ENCODE measurements around the gene MTMR11. TPM values are rescaled to one million over a fixed set of nuclear protein-coding genes. Genes with fewer than 3 reads are reported as not detected.

MTMR11 gene
- total and polyA plus RNA-seq, 2 experiments from 2014 or later, result 2.4 to 3.6 TPM

GRCh38 chr1:149916193-149916897 lies 20.3 kb downstream of the MTMR11 start (continued):
- TF ChIP-seq, protein P1, sequence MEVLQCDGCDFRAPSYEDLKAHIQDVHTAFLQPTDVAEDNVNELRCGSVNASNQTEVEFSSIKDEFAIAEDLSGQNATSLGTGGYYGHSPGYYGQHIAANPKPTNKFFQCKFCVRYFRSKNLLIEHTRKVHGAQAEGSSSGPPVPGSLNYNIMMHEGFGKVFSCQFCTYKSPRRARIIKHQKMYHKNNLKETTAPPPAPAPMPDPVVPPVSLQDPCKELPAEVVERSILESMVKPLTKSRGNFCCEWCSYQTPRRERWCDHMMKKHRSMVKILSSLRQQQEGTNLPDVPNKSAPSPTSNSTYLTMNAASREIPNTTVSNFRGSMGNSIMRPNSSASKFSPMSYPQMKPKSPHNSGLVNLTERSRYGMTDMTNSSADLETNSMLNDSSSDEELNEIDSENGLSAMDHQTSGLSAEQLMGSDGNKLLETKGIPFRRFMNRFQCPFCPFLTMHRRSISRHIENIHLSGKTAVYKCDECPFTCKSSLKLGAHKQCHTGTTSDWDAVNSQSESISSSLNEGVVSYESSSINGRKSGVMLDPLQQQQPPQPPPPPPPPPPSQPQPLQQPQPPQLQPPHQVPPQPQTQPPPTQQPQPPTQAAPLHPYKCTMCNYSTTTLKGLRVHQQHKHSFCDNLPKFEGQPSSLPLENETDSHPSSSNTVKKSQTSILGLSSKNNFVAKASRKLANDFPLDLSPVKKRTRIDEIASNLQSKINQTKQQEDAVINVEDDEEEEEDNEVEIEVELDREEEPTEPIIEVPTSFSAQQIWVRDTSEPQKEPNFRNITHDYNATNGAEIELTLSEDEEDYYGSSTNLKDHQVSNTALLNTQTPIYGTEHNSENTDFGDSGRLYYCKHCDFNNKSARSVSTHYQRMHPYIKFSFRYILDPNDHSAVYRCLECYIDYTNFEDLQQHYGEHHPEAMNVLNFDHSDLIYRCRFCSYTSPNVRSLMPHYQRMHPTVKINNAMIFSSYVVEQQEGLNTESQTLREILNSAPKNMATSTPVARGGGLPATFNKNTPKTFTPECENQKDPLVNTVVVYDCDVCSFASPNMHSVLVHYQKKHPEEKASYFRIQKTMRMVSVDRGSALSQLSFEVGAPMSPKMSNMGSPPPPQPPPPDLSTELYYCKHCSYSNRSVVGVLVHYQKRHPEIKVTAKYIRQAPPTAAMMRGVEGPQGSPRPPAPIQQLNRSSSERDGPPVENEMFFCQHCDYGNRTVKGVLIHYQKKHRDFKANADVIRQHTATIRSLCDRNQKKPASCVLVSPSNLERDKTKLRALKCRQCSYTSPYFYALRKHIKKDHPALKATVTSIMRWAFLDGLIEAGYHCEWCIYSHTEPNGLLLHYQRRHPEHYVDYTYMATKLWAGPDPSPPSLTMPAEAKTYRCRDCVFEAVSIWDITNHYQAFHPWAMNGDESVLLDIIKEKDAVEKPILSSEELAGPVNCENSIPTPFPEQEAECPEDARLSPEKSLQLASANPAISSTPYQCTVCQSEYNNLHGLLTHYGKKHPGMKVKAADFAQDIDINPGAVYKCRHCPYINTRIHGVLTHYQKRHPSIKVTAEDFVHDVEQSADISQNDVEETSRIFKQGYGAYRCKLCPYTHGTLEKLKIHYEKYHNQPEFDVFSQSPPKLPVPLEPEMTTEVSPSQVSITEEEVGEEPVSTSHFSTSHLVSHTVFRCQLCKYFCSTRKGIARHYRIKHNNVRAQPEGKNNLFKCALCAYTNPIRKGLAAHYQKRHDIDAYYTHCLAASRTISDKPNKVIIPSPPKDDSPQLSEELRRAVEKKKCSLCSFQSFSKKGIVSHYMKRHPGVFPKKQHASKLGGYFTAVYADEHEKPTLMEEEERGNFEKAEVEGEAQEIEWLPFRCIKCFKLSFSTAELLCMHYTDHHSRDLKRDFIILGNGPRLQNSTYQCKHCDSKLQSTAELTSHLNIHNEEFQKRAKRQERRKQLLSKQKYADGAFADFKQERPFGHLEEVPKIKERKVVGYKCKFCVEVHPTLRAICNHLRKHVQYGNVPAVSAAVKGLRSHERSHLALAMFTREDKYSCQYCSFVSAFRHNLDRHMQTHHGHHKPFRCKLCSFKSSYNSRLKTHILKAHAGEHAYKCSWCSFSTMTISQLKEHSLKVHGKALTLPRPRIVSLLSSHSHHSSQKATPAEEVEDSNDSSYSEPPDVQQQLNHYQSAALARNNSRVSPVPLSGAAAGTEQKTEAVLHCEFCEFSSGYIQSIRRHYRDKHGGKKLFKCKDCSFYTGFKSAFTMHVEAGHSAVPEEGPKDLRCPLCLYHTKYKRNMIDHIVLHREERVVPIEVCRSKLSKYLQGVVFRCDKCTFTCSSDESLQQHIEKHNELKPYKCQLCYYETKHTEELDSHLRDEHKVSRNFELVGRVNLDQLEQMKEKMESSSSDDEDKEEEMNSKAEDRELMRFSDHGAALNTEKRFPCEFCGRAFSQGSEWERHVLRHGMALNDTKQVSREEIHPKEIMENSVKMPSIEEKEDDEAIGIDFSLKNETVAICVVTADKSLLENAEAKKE (CRISPR knock-in tag; IDR thresholded peaks at IDR 0.05), result no peak
- no peak for TF ChIP-seq NANOG (IDR thresholded peaks at IDR 0.05; ENCODE audit: borderline replicate concordance)
- TF ChIP-seq EZH2 (IDR thresholded peaks at IDR 0.05; ENCODE audit: low read depth, unreplicated experiment), result no peak
- no peak for TF ChIP-seq CREB1 (CRISPR knock-in tag; IDR thresholded peaks at IDR 0.05; ENCODE audit: low read depth)
- TF ChIP-seq ZNF114 (CRISPR knock-in tag; IDR thresholded peaks at IDR 0.05), result no peak

DNA sequence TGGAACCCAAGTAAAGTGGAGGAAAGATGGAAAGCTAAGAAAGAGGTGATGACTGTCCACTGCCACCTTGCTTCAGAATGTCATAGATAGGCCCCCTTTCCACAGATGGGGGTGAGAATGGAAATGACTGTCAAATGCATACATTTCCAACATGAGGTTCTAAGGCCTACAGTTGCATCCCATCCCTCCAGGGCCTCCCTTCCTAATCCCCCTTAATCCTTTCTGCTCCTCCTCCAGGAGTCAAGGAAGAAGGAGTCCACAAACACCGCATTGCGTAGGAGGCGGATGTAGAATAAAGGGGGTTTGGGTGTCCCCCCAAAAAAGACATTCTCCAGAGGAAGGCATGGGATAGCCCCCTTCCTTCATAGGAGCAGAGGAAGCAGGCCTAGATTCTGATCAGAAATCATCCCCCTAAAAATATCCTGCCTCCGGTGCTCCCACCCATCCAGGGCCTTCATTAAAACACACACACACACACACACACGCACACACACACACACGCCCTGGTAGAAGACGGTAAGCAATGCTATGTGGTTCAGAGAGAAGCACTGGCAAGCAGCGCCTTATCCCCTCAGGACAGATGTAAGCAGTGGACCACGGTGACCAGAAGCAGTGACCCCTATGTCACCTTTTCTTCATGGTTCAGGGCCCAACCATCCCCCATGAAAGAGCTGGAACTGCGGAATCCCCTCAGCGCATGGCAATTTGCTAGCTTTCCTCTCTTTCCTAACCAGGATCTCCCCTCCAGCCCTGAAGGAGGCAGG lies 21.1 kb downstream of the MTMR11 start:
- no peaks in the 10 kb centered on the region for H3K9me2 ChIP-seq (ENCODE audit: insufficient read depth)
- H4K20me1 ChIP-seq (replicated peaks; ENCODE audit: insufficient read depth), result peaks cover 3% of the 10 kb centered on the region; the same call in 1 of the 2 replicates
- peak overlapping the region; percentile 93 for H3K4me2 ChIP-seq
- DNase-seq (ENCODE audit: low spot score), result no peak
- no peak overlapping the region for H2AFZ ChIP-seq
- H3K27ac Mint-ChIP-seq, result no peak overlapping the region
- H3K27ac ChIP-seq (ENCODE audit: low read depth), result no peak overlapping the region
- no peaks in the 10 kb centered on the region for H3K9me3 Mint-ChIP-seq
- peak overlapping the region; percentile 96 for H3K4me3 Mint-ChIP-seq
- H3K4me3 ChIP-seq, result peak overlapping the region; percentile 95
- no peaks in the 10 kb centered on the region for H3K36me3 ChIP-seq (ENCODE audit: insufficient read depth)
- H3K36me3 Mint-ChIP-seq (ENCODE audit: low read depth), result peaks cover 24% of the 10 kb centered on the region
- peaks cover 16% of the 10 kb centered on the region for H3K79me2 ChIP-seq (replicated peaks; ENCODE audit: insufficient read depth)
- no peaks in the 10 kb centered on the region for H3K27me3 ChIP-seq (ENCODE audit: insufficient read depth)
- no peak for ATAC-seq
- H3K4me1 Mint-ChIP-seq, result peaks cover 31% of the 10 kb centered on the region
- H3F3A ChIP-seq (replicated peaks; ENCODE audit: low read depth), result 0 out of 2 replicates have a peak, but pooled peaks cover 3% of the 10 kb centered on the region
- peaks cover 15% of the 10 kb centered on the region for H3K27me3 Mint-ChIP-seq (ENCODE audit: insufficient read depth, low read depth, poor library complexity)
- peaks cover 20% of the 10 kb centered on the region for H3K4me1 ChIP-seq (ENCODE audit: insufficient read depth)
- TF ChIP-seq, protein P2, sequence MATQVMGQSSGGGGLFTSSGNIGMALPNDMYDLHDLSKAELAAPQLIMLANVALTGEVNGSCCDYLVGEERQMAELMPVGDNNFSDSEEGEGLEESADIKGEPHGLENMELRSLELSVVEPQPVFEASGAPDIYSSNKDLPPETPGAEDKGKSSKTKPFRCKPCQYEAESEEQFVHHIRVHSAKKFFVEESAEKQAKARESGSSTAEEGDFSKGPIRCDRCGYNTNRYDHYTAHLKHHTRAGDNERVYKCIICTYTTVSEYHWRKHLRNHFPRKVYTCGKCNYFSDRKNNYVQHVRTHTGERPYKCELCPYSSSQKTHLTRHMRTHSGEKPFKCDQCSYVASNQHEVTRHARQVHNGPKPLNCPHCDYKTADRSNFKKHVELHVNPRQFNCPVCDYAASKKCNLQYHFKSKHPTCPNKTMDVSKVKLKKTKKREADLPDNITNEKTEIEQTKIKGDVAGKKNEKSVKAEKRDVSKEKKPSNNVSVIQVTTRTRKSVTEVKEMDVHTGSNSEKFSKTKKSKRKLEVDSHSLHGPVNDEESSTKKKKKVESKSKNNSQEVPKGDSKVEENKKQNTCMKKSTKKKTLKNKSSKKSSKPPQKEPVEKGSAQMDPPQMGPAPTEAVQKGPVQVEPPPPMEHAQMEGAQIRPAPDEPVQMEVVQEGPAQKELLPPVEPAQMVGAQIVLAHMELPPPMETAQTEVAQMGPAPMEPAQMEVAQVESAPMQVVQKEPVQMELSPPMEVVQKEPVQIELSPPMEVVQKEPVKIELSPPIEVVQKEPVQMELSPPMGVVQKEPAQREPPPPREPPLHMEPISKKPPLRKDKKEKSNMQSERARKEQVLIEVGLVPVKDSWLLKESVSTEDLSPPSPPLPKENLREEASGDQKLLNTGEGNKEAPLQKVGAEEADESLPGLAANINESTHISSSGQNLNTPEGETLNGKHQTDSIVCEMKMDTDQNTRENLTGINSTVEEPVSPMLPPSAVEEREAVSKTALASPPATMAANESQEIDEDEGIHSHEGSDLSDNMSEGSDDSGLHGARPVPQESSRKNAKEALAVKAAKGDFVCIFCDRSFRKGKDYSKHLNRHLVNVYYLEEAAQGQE (IDR thresholded peaks at IDR 0.05; ENCODE audit: unreplicated experiment), result no peak
- TF ChIP-seq ZNF331 (CRISPR knock-in tag; IDR thresholded peaks at IDR 0.05; ENCODE audit: low read depth) (no peak), JUNB (IDR thresholded peaks at IDR 0.05; ENCODE audit: unreplicated experiment) (no peak), EZH2 (IDR thresholded peaks at IDR 0.05; ENCODE audit: low read depth, unreplicated experiment) (no peak), STAT1 (IDR thresholded peaks at IDR 0.05; ENCODE audit: unreplicated experiment) (no peak), EZH2phosphoT487 (IDR thresholded peaks at IDR 0.05; ENCODE audit: unreplicated experiment) (no peak), ETS1 (IDR thresholded peaks at IDR 0.05) (no peak), NANOG (IDR thresholded peaks at IDR 0.05; ENCODE audit: borderline replicate concordance) (no peak)

All from GM23338 (cell line).